ENCODE results near the gene AHCYL1. TPM values are rescaled to one million over a fixed set of nuclear protein-coding genes. Genes with fewer than 3 reads are reported as not detected.
A peak's percentile ranks its signal among the peaks of the same experiment; 100 is the strongest.

AHCYL1 gene
- polyA plus RNA-seq, 1 donor (not counting 4 experiments of a cell fraction or from before 2014, with no cell fraction given) = 64.8 TPM

GRCh38 chr1:110002695-110003094 is 18.1 kb downstream of the AHCYL1 start:
- dilution Hi-C loops (cut with MboI; ENCODE audit: extremely low pct_ligation_motif_present, low sequenced_read_pairs) = no loop called here
- Histone ChIP-seq H3K36me3 (ENCODE audit: control insufficient read depth in 2 of 2, extremely low read depth in 1 of 2, insufficient read depth in 2 of 2, low read length in 2 of 2) (peaks cover 0 to 3% of the 10 kb centered on the region in 2 experiments), H3K9me3 (ENCODE audit: control insufficient read depth, low read depth, low read length) (no peaks in the 10 kb centered on the region), H3K27me3 (ENCODE audit: control insufficient read depth, extremely low read depth, insufficient read depth, low read length) (no peaks in the 10 kb centered on the region), H3K27ac (ENCODE audit: control insufficient read depth, insufficient read depth, low read length) (peak overlapping the region; percentile 79), H3K4me1 (ENCODE audit: control insufficient read depth, extremely low read depth, insufficient read depth, low read length) (peaks cover 24% of the 10 kb centered on the region), H4K20me1 (ENCODE audit: control insufficient read depth, extremely low read depth, insufficient read depth, low read length) (no peaks in the 10 kb centered on the region), H2AFZ (ENCODE audit: control insufficient read depth, low read length) (no peak overlapping the region), H3K4me2 (ENCODE audit: control insufficient read depth, extremely low read depth, insufficient read depth, low read depth, low read length) (no peak overlapping the region), H3K4me3 (ENCODE audit: control insufficient read depth in 2 of 3, extremely low read depth in 1 of 3, insufficient read depth in 2 of 3, low read depth in 1 of 3, low read length in 3 of 3) (no peak overlapping the region), H3K79me2 (ENCODE audit: control insufficient read depth, insufficient read depth, low read length) (peaks cover 35% of the 10 kb centered on the region), H3K9ac (ENCODE audit: control insufficient read depth, extremely low read depth, insufficient read depth, low read length) (no peak overlapping the region), H3K9me1 (ENCODE audit: control insufficient read depth, extremely low read depth, insufficient read depth, low read length) (no peaks in the 10 kb centered on the region)
- no peak for FAIRE-seq
- no peak for DNase-seq (ENCODE audit: low read depth, low spot score)
- no peak for TF ChIP-seq CTCF (optimal IDR thresholded peaks at IDR 0.05 in 1 of 3, IDR thresholded peaks at IDR 0.05 in 1 of 3, conservative IDR thresholded peaks at IDR 0.05 in 1 of 3; ENCODE audit: extremely low read depth in 1 of 3, insufficient read depth in 2 of 3, low read length in 3 of 3)
- TF ChIP-seq EZH2 (IDR thresholded peaks at IDR 0.05; ENCODE audit: low read length) = no peak

- no peaks in the 10 kb centered on the region for H3K9me1 ChIP-seq (ENCODE audit: control insufficient read depth, extremely low read depth, insufficient read depth, low read length)
- no peak for TF ChIP-seq CTCF (optimal IDR thresholded peaks at IDR 0.05 in 1 of 3, IDR thresholded peaks at IDR 0.05 in 1 of 3, conservative IDR thresholded peaks at IDR 0.05 in 1 of 3; ENCODE audit: extremely low read depth in 1 of 3, insufficient read depth in 2 of 3, low read length in 3 of 3)
- no peak for TF ChIP-seq EZH2 (IDR thresholded peaks at IDR 0.05; ENCODE audit: low read length)
- dilution Hi-C loops (cut with MboI; ENCODE audit: extremely low pct_ligation_motif_present, low sequenced_read_pairs) = no loop called here
- no peaks in the 10 kb centered on the region for H4K20me1 ChIP-seq (ENCODE audit: control insufficient read depth, extremely low read depth, insufficient read depth, low read length)
- peaks cover 24% of the 10 kb centered on the region for H3K4me1 ChIP-seq (ENCODE audit: control insufficient read depth, extremely low read depth, insufficient read depth, low read length)
- peak overlapping the region; percentile 42 for H2AFZ ChIP-seq (ENCODE audit: control insufficient read depth, low read length)
- peak overlapping the region; percentile 78 for H3K4me2 ChIP-seq (ENCODE audit: control insufficient read depth, extremely low read depth, insufficient read depth, low read depth, low read length)
- H3K27me3 ChIP-seq (ENCODE audit: control insufficient read depth, extremely low read depth, insufficient read depth, low read length) = no peaks in the 10 kb centered on the region
- H3K4me3 ChIP-seq (ENCODE audit: control insufficient read depth in 2 of 3, extremely low read depth in 1 of 3, insufficient read depth in 2 of 3, low read depth in 1 of 3, low read length in 3 of 3) = peak overlapping the region in 2 of 3 experiments; percentile 22 to 61
- FAIRE-seq = peak; percentile 90
- DNase-seq (ENCODE audit: low read depth, low spot score) = peak; percentile 92
- peak overlapping the region; percentile 79 for H3K27ac ChIP-seq (ENCODE audit: control insufficient read depth, insufficient read depth, low read length)
- H3K79me2 ChIP-seq (ENCODE audit: control insufficient read depth, insufficient read depth, low read length) = peaks cover 32% of the 10 kb centered on the region
- peak overlapping the region; percentile 59 for H3K9ac ChIP-seq (ENCODE audit: control insufficient read depth, extremely low read depth, insufficient read depth, low read length)
- no peaks in the 10 kb centered on the region for H3K9me3 ChIP-seq (ENCODE audit: control insufficient read depth, low read depth, low read length)
- peaks cover 1 to 6% of the 10 kb centered on the region in 2 experiments for H3K36me3 ChIP-seq (ENCODE audit: control insufficient read depth in 2 of 2, extremely low read depth in 1 of 2, insufficient read depth in 2 of 2, low read length in 2 of 2)
Observed at GRCh38 chr1:110003747-110004428, 19.3 kb downstream of the AHCYL1 start.
